ENCODE results near the gene FANCM. TPM values are rescaled to one million over a fixed set of nuclear protein-coding genes. Genes with fewer than 3 reads are reported as not detected.

FANCM gene
- total RNA-seq, 1 experiment from 2014 or later = 11.9 TPM

DNA sequence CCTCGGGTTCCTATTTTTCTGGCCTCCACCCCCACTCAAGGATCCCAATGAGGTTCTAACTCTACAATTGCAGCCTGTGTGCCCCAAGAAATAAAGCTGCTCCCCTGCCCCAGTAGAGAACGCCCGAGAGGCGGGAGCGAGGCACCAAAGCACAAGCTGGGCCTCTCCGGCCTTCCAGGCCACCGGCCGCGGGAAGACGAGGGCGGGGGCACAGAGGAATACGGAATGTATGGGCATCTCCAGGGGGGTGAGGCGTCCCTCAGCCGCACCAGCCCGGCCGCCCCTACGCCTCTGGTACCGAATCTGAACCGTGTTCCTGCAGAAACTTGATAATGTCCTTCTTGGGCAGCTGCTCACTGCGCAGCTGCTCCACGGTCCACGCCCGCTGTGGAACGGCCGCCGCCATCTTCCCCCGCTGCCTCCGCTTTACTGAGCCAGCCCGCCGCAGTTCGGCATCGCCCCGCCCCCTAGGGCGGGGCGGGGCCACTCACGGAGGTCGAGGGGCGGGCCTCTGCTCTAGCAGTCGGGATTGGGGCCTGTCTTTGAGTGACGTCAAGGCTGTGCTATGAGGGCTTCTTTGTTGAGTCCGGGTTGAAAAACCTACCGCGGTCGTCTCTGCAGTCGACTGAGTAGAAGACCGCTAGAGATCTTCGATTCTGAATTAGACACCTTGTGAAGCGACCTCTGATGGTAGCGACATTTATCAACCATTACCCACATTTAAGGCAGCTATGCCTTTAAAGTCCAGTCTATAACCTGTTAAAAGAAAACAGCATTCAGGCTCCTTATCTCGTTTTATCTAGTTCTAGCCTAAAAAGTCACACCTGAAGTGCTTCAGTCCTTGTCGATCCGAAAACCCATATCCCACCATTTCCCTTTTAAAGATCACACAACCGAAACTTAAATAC, 1.4 kb upstream of the FANCM start, which contains the start of gene FKBP3:
FKBP3 (minus strand) TSS at position 431 of the 908 bp plus-strand sequence; CDS start at position 406, 25 bp downstream.
- peak; percentile 98 for DNase-seq
- H3K23me2 ChIP-seq (ENCODE audit: insufficient read length, low read depth, low read length, poor library complexity, severe bottlenecking) = peaks cover 2% of the 10 kb centered on the region
- H3K79me1 ChIP-seq (ENCODE audit: insufficient read depth, low read depth, low read length, poor library complexity, severe bottlenecking) = no peaks in the 10 kb centered on the region
- H4K5ac ChIP-seq (ENCODE audit: insufficient read length, low read depth, low read length) = no peak within 1 kb of the TSS
- H2BK120ac ChIP-seq (ENCODE audit: low read depth, low read length, poor library complexity, severe bottlenecking) = no peak within 1 kb of the TSS
- Mint-ChIP-seq H3K4me3 (peak within 1 kb of the TSS; percentile 99 to 100), H3K27me3 (ENCODE audit: low read depth) (no peaks in the 10 kb centered on the region), H3K9me3 (no peaks in the 10 kb centered on the region), H3K27ac (peak within 1 kb of the TSS; percentile 98 to 100 (median 99)), H3K36me3 (ENCODE audit: insufficient read depth in 1 of 3, low read depth in 3 of 3) (peaks cover 3 to 7% (median 4%) of the 10 kb centered on the region in 3 experiments; a peak in 4 of 7 replicates), H3K4me1 (peaks cover 17 to 25% of the 10 kb centered on the region in 2 experiments)
- WGBS (ENCODE audit: extremely low coverage, insufficient read length, low lambda C conversion rate) = no CpG with 5 or more reads among the region's 53 CpGs
- no peak within 1 kb of the TSS for H4K8ac ChIP-seq (replicated peaks; ENCODE audit: insufficient read length, low read depth, low read length)
- H3T11ph ChIP-seq (ENCODE audit: low read length) = no peak within 1 kb of the TSS
- no peak within 1 kb of the TSS for H3K56ac ChIP-seq (ENCODE audit: insufficient read length, low read depth, low read length)
- peak within 1 kb of the TSS; percentile 99 for H3K14ac ChIP-seq (ENCODE audit: insufficient read depth, low read length)
- peak within 1 kb of the TSS; percentile 98 for H3K9ac ChIP-seq (ENCODE audit: extremely low read depth, insufficient read length, low read length)
- peak within 1 kb of the TSS; percentile 91 for H3K4me2 ChIP-seq (ENCODE audit: insufficient read depth, insufficient read length, low read length)
- peak within 1 kb of the TSS; percentile 93 for H2AFZ ChIP-seq (ENCODE audit: low read length)
- H2AK5ac ChIP-seq (ENCODE audit: insufficient read length, low read length) = no peak within 1 kb of the TSS
- H3K27me3 ChIP-seq (ENCODE audit: insufficient read depth, low read length) = no peaks in the 10 kb centered on the region
- peak within 1 kb of the TSS; percentile 99 for H3K18ac ChIP-seq (ENCODE audit: insufficient read length, low read depth, low read length)
- H4K91ac ChIP-seq (ENCODE audit: insufficient read length, low read depth, low read length) = no peak within 1 kb of the TSS
- TF ChIP-seq, protein P1, sequence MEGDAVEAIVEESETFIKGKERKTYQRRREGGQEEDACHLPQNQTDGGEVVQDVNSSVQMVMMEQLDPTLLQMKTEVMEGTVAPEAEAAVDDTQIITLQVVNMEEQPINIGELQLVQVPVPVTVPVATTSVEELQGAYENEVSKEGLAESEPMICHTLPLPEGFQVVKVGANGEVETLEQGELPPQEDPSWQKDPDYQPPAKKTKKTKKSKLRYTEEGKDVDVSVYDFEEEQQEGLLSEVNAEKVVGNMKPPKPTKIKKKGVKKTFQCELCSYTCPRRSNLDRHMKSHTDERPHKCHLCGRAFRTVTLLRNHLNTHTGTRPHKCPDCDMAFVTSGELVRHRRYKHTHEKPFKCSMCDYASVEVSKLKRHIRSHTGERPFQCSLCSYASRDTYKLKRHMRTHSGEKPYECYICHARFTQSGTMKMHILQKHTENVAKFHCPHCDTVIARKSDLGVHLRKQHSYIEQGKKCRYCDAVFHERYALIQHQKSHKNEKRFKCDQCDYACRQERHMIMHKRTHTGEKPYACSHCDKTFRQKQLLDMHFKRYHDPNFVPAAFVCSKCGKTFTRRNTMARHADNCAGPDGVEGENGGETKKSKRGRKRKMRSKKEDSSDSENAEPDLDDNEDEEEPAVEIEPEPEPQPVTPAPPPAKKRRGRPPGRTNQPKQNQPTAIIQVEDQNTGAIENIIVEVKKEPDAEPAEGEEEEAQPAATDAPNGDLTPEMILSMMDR (conservative IDR thresholded peaks at IDR 0.05) = peak; percentile 31; the same call in 2 of the 3 replicates
- no peak within 1 kb of the TSS for H2BK20ac ChIP-seq (ENCODE audit: low read depth, low read length, poor library complexity, severe bottlenecking)
- H3K27ac ChIP-seq (ENCODE audit: insufficient read length, low read depth, low read length) = no peak within 1 kb of the TSS
- no peaks in the 10 kb centered on the region for H3K4me1 ChIP-seq (ENCODE audit: insufficient read depth, low read length)
- peaks cover 9% of the 10 kb centered on the region; the same call in 1 of the 2 replicates for H3K79me2 ChIP-seq (ENCODE audit: insufficient read depth, low read length)
- H2BK12ac ChIP-seq (ENCODE audit: insufficient read length, low read depth, low read length) = no peak within 1 kb of the TSS
- no peaks in the 10 kb centered on the region for H3K9me3 ChIP-seq (ENCODE audit: control insufficient read depth, low read depth, low read length)
- H3K4ac ChIP-seq (ENCODE audit: low read depth, low read length) = no peak within 1 kb of the TSS
- peak within 1 kb of the TSS; percentile 4 for H2BK5ac ChIP-seq (ENCODE audit: insufficient read length, low read length)
- no peaks in the 10 kb centered on the region for H4K20me1 ChIP-seq (ENCODE audit: control insufficient read depth, insufficient read depth, insufficient read length)
- no peak within 1 kb of the TSS for H2BK15ac ChIP-seq (ENCODE audit: low read depth, low read length)
- no peak within 1 kb of the TSS for H3K23ac ChIP-seq (ENCODE audit: insufficient read length, low read depth, low read length)

Measured in H9 (cell line).